Peyer's patch (tissue), 4 donors: ENCODE measurements around the gene NEK9.

Experiments used
- POLR2A ChIP-seq, 2 donors: fragments of 450-650 bp; IDR thresholded peaks; one replicate each; pipeline ENCODE4 v1.5.1; 2017; ENCODE audit warnings: antibody characterized with exemption in 2 of 2, mild to moderate bottlenecking in 2 of 2, moderate library complexity in 2 of 2
- TF ChIP-seq, protein P1 (sequence below), 6 experiments: fragments of 450-650 bp in 4 of 6; fragments of 200-600 bp in 2 of 6; sonication (generic) in 1 of 6; IDR thresholded peaks; one replicate each; pipeline ENCODE4 v1.5.1; 2017 to 2019; ENCODE audit warnings: antibody characterized with exemption in 6 of 6, mild to moderate bottlenecking in 3 of 6, moderate library complexity in 1 of 6

DNA sequence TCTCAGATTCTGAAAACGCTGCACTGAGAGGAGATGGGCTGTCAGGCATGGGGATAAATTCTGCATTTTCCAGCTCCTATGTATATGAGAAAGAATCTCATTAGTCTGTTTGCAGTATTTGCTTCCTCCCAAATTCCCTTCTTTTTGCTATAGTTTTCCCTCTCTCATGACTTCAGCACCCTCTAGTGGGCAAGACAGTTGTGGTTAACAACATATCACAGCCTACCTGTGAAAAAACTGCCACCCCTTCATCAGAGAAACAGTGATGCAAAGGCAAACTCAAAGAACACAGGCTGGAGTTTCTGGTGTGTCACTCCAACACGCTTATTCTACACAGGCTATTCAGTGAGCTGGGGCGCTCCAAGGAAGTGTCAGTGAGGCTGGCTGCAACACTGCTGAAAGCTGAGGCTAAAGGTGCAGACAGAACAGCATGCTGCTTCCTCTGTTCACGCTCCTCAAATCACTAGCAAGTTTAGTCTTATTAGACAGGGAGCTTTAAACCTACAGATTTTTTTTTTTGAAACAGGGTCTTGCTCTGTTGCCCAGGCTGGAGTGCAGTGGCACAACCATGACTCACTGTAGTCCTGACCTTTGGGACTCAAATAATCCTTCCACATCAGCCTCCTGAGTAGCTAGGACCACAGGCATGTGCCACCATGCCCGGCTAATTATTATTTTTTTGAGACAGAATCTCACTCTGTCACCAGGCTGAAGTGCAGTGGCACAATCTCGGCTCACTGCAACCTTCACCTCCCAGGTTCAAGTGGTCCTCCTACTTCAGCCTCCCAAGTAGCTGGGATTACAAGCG, 38.1 kb downstream of the NEK9 start:
- TF ChIP-seq, protein P1, sequence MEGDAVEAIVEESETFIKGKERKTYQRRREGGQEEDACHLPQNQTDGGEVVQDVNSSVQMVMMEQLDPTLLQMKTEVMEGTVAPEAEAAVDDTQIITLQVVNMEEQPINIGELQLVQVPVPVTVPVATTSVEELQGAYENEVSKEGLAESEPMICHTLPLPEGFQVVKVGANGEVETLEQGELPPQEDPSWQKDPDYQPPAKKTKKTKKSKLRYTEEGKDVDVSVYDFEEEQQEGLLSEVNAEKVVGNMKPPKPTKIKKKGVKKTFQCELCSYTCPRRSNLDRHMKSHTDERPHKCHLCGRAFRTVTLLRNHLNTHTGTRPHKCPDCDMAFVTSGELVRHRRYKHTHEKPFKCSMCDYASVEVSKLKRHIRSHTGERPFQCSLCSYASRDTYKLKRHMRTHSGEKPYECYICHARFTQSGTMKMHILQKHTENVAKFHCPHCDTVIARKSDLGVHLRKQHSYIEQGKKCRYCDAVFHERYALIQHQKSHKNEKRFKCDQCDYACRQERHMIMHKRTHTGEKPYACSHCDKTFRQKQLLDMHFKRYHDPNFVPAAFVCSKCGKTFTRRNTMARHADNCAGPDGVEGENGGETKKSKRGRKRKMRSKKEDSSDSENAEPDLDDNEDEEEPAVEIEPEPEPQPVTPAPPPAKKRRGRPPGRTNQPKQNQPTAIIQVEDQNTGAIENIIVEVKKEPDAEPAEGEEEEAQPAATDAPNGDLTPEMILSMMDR (IDR thresholded peaks at IDR 0.05), result peak; percentile 37 to 95 (median 85)
- no peak for TF ChIP-seq POLR2A (IDR thresholded peaks at IDR 0.05)
